Neural progenitor cell (in vitro differentiated cells): ENCODE data around the gene FBXO46.

Experiments used
- EZH2phosphoT487 ChIP-seq: fragments of 200-600 bp; sonication (generic); IDR thresholded peaks from 2 replicates; pipeline ENCODE4 v1.6.1; 2017; ENCODE audit warnings: antibody characterized with exemption
- TF ChIP-seq, protein P1 (sequence below): fragments of 200-600 bp; sonication (generic); IDR thresholded peaks from 2 replicates; pipeline ENCODE4 v1.5.1; 2017; ENCODE audit warnings: antibody characterized with exemption, mild to moderate bottlenecking

GRCh38 chr19:45754323-45754722 is 23.6 kb upstream of the FBXO46 start:
- TF ChIP-seq, protein P1, sequence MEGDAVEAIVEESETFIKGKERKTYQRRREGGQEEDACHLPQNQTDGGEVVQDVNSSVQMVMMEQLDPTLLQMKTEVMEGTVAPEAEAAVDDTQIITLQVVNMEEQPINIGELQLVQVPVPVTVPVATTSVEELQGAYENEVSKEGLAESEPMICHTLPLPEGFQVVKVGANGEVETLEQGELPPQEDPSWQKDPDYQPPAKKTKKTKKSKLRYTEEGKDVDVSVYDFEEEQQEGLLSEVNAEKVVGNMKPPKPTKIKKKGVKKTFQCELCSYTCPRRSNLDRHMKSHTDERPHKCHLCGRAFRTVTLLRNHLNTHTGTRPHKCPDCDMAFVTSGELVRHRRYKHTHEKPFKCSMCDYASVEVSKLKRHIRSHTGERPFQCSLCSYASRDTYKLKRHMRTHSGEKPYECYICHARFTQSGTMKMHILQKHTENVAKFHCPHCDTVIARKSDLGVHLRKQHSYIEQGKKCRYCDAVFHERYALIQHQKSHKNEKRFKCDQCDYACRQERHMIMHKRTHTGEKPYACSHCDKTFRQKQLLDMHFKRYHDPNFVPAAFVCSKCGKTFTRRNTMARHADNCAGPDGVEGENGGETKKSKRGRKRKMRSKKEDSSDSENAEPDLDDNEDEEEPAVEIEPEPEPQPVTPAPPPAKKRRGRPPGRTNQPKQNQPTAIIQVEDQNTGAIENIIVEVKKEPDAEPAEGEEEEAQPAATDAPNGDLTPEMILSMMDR, result no peak
- TF ChIP-seq EZH2phosphoT487, result no peak
